Measurements from ENCODE around the gene SMYD3.
"Not testable (repeated sequence)": the region's sequence is repeated elsewhere in the genome, so short reads cannot be mapped to it uniquely, and the experiment has no call there.

Gene SMYD3

DNA sequence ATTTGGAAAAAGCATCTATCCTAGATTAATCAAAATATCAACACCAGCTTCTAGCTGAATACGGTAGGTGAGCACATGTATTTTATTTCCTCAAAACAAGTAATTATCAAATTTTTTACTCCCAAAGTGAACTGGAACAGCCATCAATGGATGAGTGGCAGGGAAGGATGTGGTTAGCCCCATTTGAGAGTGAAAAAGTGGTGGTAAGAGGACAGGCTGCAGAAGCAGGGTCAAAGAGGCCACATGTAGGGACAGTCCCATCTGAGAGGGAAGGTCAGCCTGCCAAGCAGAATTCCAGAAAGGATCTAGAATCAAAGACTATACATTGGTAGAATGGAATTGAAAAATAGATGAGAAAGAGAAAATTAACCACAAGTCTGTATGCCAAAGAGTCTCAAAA is 163.8 kb downstream of the SMYD3 start:
- no peak for DNase-seq

GRCh38 chr1:246338546-246338945 is 168.5 kb downstream of the SMYD3 start:
- no peak for DNase-seq

GRCh38 chr1:246338098-246338497 is 169.0 kb downstream of the SMYD3 start:
- no peak for DNase-seq

DNA sequence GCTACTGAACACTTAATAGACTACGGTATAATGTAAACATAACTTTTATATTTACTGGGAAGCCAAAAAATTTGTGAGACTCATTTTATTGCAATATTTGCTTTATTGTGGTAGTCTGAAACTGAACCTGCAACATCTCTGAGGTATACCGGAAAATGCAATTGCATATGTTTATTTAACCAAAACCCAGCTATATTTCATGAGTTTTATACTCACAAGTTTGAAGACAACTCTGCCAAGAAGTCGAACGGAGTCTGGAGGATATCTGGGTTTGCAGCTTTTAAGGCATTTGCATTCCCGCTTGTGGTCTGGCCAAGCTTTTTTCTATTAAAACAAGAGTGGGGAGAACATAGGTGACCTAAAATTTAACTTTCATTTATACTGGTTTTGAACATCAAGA is 171.9 kb downstream of the SMYD3 start:
- no peak for DNase-seq

DNA sequence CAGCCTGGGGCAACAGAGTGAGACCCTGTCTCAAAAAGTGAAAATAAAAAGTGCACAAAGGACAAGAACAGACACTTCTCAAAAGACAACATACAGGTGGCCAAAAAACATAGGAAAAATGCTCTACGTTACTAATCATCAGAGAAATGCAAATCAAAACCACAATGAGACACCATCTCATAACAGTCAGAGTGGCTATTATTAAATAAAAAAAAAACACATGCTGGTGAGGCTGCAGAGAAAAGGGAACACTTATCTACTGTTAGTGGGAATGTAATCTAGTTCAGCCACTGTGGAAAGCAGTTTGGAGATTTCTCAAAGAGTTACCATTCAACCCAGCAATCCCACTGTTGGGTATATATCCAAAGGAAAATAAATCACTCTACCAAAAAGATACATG is 173.2 kb downstream of the SMYD3 start:
- no peak for DNase-seq

- DNase-seq = no peak
Observed at GRCh38 chr1:246332078-246332477, 175.0 kb downstream of the SMYD3 start.

GRCh38 chr1:246329900-246330299 is 177.2 kb downstream of the SMYD3 start:
- no peak for DNase-seq

DNA sequence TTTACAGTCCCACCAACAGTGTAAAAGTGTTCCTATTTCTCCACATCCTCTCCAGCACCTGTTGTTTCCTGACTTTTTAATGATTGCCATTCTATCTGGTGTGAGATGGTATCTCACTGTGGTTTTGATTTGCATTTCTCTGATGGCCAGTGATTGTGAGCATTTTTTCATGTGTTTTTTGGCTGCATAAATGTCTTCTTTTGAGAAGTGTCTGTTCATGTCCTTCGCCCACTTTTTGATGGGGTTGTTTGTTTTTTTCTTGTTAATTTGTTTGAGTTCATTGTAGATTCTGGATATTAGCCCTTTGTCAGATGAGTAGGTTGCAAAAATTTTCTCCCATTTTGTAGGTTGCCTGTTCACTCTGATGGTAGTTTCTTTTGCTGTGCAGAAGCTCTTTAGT is 177.8 kb downstream of the SMYD3 start:
- not testable (repeated sequence) for DNase-seq

- no peak for DNase-seq
Observed at GRCh38 chr1:246324711-246325110, 182.4 kb downstream of the SMYD3 start.

DNA sequence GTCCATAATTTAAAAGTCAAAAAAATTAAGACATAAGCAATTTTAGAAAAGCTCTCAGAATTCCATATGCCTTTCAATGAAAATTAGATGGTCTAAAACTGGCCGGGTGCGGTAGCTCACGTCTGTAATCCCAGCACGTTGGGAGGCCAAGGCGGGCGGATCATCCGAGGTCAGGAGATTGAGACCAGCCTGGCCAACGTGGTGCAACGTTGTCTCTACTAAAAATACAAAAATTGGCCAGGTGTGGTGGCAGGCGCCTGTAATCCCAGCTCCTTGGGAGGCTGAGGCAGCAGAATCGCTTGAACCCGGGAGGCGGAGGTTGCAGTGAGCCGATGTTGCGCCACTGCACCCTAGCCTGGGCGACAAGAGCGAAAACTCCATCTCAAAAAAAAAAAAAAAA is 183.0 kb downstream of the SMYD3 start:
- DNase-seq = not testable (repeated sequence)

DNA sequence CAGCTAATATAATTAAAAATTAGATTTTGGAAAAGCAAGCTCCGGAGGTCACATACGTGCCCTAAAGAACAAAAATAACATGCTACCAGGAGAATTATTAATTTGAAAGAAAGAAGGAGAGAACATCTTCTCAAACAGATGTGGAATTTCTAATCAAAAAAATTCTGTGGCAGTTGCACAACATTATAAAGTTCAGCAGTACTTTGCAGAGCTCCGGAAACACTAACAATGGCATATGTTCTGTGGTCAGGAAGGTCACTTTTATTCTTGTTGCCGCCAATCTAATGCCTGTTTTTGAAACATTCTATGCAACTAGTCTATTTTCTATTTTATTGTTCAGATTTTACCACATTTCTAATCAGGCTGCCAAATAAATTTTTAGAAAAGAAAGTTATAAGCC is 186.8 kb downstream of the SMYD3 start:
- no peak for DNase-seq

- DNase-seq = no peak
Observed at GRCh38 chr1:246319083-246319714, 187.9 kb downstream of the SMYD3 start.

- no peak for DNase-seq
Observed at GRCh38 chr1:246318622-246319021, 188.5 kb downstream of the SMYD3 start.

DNA sequence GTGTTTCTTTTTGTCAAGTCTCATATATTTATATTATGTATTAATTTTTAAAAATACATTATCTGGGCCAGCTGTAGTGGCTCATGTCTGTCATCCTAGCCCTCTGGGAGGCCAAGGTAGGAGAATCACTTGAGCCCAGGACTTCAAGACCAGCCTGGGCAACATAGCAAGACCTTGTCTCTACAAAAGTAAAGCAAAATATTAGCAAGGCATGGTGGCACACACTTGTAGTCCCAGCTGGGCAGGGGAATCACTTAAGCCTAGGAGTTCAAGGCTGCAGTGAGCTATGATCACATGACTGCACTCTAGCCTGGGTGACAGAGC is 189.1 kb downstream of the SMYD3 start:
- no peak for DNase-seq

- no peak for DNase-seq
Observed at GRCh38 chr1:246317332-246318035, 189.6 kb downstream of the SMYD3 start.

- DNase-seq = no peak
Observed at GRCh38 chr1:246311461-246311860, 195.6 kb downstream of the SMYD3 start.

GRCh38 chr1:246309247-246309884 is 197.7 kb downstream of the SMYD3 start:
- DNase-seq = no peak

DNA sequence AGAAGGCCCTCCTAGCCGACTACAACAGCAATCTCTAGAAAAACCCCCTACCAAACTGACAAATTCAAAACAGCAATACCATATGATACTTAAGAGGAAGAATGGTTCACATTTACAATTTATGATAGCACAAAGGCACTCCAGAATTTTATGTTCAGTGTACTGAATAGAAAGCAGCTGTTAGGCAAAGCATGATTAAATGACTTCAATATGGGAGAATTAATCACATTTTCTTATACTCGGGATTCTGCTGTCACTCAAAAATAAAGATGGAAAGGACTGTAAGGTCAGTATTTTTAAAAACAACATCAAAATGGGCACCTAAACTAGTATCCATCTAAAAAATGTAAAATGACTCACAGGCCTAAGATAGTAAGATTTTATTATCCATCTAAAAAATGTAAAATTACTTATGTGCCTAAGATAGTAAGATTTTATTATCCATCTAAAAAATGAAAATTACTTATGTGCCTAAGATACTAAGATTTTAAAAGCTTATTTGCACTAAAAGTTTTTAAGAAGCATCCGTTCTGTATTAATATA is 198.5 kb downstream of the SMYD3 start:
- DNase-seq = no peak

- DNase-seq = no peak
Observed at GRCh38 chr1:246306415-246307037, 200.6 kb downstream of the SMYD3 start.

DNA sequence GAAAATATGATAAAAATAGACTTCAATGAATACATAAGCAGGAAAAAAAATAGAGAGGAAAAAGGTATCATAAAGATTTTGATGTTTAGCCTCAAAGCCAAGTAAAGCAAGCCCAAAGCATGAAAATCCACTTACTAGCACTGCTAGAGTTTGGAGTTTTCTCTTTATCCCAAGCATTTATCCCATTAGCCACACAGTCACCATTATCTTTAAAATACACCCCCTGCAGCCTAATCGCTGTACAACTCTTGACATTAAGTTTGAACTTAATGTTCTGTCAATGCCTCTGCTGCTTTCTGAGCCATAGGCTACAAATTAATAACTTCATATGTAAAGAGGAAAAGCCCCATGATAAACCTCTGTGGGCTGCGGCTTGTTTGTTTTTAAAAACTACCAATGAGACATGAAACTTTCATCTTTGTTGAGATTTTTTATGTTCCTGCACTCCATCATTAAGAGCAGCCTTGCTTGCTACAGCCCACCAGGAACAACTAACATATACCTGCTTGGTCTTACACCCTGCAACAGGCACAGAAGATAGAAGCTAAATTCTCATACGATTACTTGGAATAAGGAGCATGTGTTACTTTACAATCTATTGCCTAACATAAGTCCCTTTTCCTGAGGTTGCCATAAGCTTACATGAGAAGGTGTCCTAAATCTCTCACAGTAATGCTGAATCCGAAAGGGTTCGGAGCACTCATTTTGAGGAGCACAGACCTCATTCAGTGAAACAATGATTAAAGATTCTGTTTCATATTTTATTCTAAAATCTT is 202.4 kb downstream of the SMYD3 start:
- no peak for DNase-seq

DNA sequence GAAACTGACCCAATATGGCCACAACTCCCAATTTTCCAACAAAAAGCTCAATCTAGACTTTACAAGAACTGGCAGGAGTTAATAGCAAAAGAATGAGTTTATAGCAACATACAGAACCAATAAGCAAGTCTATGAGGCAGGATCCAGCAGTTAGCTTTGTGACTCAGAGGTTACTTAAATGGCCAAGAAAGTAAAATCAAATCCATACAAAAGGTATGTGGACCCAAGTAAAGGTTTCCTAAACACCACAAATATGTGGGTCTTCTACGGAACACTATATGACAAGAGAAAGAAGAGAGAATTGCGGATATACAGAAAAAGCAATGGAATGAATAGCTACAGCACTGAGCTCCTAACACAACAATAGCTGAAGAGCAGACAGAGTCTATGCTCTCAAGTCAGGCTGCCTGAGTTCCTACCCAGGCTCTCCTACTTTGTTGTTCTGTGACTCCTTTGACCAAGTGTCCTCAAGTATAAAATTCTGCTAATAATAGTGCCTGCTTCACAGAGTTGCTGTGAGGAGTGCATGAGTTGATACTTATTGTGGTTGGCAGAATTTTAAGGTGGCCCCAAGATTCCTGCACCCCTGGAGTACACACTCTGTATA is 204.3 kb downstream of the SMYD3 start:
- DNase-seq = no peak

GRCh38 chr1:246302251-246302625 is 204.8 kb downstream of the SMYD3 start:
- no peak for DNase-seq
